Measurements from ENCODE around the gene ZEB1.
"Not testable (repeated sequence)": the region's sequence is repeated elsewhere in the genome, so short reads cannot be mapped to it uniquely, and the experiment has no call there.

Gene ZEB1

DNA sequence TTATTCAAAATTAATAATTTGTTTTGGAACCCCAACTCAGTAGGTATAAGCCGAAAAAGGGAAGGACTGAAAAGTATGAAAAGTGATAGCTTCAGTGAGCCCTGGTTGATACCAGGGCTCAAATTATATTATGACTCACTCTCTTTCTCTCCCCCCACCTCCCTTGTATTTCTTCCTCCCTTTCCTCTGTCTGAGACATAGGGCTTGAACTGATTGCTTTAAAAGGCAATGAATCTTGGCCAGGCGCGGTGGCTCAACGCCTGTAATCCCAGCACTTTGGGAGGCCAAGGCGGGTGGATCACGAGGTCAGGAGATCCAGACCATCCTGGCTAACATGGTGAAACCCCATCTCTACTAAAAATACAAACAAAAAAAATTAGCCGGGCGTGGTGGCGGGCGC lies 108.3 kb downstream of the ZEB1 start:
- DNase-seq = not testable (repeated sequence)

DNA sequence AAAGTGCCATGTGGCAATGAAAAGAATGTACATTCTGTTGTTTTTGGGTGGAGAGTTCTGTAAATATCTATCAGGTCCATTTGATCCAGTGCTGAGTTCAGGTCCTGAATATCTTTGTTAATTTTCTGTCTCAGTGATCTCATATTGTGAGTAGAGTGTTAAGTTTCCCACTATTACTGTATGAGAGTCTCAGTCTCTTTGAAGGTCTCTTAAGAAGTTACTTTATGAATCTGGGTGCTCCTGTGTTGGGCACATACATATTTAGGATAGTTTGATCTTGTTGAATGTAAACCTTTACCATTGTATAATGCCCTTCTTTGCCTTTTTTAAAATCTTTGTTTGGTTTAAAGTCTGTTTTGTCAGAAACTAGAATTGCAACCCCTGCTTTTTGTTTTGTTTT lies 109.5 kb downstream of the ZEB1 start:
- DNase-seq = not testable (repeated sequence)

DNA sequence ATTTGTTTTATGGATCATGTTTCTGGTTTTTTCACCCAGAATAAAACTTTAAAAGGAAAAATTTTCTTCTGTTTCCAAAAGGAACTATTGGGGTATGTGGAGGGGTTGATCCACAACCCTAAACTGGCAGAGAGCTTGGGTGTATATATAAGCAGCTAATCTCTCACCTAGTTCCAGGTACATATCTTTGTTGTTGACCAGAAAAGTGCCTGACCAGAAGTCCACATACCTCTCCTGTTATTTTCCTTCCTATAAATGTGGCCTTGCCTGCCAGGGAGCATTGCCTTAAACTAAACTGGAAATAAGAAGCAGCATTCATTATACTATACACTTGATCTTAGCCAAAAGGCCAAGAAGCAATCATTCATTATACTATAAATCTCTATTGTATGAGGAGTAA lies 112.0 kb downstream of the ZEB1 start:
- no peak for DNase-seq

DNA sequence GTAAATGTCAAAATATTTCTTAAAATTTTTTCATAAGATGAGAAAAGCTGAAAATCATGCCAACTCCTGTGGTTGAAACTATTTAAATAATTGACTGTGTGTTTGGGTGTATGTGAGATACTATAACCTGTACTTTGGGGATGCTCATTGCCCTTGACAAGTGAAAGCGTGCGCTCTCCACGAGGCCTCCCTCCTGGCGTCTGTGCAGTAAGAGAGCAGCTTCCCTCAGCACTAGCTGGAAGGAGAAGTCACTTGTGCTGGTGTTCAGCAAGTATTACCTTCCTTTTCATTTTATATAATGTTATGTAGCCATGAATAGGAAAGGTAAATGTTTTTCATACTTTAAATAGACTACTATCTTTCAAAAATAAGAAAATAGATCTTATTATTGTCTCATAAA lies 118.9 kb downstream of the ZEB1 start:
- no peak for DNase-seq

DNA sequence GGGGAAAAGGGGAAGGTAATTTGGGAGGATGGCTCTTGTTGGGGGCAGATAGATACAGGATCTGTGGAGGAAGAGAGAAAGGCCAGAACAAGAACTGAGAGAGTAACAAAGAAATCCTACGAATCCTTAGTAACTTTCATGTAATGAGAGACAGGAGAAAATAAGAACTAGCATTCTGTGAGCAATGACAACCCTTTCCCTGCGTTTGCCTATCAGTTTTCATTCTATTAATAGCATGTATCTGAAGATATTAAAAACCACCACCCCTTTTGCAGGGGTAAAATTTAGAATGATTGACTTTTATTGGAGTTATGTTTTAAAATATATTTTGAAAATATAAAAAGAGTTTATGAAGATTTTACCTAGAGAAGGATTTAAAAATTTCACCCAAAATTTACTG lies 132.8 kb downstream of the ZEB1 start:
- DNase-seq = no peak

DNA sequence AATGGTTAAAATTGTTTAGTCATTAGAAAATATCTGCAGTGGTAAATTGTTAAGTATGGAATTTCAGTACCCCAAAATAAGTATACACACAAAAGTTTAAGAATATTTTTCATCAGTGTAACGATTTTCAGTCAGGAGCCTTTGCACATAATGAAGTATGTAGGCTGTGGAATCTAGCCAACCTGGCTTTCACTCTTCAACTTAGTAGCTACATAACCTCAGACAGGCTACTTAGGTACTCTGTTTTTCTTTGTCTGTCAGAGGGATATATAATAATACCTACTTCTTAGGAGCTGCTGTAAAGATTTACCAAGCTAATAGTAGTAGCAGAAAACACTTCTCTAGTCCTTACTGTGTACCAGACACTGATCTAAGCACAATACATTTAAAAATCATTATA lies 137.5 kb downstream of the ZEB1 start:
- no peak for DNase-seq

DNA sequence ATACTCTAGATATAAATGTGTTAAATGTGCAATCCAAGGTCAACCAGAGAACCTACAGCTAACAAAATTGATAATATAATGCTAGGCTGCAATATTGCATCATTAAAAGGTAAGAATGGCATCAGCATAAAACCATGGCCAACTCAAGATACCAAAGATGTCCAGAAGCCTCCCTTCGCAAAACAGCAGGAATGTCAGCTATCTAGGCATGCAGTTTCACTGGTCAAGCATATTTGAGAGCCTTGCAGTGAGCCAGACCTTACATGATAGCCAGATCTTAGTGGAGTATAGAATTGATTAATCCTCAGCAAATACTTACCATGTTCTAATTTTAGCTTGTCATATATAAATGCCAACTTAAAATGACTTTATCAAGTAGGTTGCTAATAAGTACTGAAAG lies 138.8 kb downstream of the ZEB1 start:
- DNase-seq = no peak

DNA sequence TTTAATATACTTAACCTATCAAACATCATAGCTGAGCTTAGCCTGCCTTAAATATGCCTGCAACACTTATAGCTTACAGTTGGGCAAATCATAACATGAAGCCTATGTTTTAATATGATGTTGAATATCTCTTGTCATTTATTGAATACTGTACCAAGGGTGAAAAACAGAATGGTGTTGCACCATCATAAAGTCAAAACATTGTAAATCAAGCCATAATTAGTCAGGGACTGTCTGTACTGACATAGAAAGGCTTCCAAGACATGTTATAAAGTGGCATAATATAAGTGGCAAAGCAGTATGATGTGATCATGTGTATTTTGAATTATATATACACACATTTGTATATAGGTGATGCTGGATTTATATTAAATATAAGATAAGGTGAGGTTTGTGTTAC lies 140.0 kb downstream of the ZEB1 start:
- DNase-seq = no peak

DNA sequence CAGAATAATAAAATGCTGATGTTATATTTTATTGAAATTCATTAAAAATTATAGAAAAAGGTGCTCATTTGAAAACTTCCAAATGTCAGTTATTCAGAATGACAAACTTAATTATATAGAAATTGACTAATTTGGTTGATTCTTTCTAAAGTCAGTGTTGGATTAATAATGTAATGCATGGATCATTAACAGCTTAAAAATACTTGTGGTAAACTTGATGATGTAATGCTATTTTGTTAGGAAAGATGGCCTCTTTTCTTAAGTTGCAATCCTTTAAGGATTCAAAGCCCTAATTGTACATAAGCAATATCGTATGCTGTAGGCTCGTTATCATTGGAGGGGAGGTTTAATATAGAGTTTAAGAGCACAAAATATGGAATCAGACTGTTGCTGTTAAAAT lies 141.2 kb downstream of the ZEB1 start:
- DNase-seq = no peak

DNA sequence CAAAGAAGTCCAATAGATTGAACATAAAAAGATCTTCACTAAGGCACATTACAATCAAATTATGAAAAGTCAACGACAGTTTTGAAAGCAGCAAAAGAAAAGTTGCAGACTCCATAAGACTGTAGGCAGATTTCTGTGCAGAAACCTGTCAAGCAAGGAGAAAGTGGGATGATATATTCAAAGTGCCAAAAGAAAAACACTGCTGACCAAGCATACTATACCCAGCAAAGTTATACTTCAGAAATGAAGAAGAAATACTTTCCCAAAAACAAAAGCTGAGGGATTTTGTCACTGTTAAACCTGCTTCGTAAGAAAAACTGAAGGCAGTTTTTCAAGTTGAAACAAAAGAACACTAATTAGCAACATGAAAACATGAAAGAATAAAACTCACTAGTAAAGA lies 145.5 kb downstream of the ZEB1 start:
- DNase-seq = no peak

DNA sequence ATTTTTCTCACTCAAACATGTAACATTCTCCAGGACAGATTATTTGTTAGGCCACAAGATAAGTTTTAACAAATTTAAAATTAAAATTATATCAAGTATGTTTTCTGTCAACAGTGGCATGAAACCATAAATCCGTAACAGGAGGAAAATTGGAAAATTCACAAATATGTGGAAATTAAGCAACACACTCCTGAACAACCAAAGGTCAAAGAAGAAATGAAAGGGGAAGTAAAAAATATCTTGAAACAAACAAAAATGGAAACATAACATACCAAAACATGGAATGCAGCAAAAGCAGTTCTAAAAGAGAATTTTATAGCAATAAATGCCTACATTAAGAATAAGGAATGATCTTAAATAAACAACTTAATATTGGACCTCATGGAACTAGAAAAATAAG lies 147.3 kb downstream of the ZEB1 start:
- DNase-seq = no peak

DNA sequence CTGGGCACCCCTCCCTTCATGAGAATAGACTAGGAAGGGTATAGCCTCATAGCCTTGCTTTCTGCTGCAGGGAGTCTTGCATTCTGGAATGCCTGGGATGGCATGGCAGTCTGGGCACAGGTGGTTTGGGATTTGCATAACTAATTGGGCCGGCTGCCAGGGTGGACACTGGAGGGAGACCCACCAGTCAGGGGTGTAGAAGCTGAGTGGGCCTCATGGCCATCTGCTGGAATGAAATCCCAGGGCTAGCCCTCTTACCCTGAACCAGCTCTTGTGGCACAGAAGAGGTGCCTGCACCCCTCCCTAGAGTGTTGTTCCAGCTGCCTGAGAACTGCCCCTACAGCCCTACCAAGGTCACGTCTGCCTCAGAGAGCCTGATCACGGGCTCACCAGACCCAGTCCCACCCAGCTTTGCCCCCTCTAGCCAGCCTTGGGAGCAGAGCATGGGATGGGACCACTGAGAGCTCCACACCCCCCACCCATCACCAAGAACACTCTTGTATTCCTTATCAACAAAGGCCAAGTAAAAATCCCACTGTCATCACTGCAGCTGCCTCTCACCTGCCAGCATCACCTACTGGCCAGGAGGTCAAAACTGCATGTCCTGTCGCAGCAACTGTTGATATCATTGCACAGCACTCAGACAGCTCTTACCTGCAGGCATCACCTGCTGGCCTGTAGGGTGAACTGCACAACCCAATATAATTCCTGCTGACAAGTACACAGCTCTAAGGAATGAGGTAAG lies 148.9 kb downstream of the ZEB1 start:
- DNase-seq = no peak

DNA sequence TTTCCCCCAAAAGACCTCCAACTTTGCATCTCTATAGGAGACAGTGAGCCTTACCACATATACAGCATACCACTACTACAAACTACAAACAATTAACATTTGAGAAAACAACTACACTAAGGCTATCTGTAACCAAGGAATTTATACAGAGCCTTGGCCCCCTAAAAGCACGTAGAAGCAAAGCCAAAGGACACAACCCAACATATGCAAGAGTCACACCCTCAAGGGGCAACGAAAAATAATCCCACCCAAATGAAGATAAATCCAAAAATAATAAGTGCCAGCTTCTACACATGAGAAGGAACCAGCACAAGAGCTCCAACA lies 149.5 kb downstream of the ZEB1 start:
- DNase-seq = no peak

DNA sequence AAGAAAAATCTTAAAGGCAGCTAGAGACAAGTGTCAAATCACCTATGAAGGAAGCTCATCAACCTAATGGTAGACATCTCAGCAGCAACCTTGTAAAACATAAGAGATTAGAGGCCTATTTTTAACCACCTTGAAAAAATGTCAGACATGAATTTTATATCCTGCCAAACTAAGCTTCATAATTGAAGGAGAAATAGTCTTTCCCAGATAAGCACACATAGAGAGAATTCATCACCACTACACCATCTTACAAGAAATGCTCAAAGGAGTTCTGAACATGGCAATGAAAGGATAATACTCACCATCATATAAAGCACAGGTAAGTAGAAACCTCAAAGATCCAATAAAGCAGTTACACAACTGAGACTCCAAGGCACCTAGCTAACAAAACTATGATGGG lies 156.5 kb downstream of the ZEB1 start:
- DNase-seq = no peak

DNA sequence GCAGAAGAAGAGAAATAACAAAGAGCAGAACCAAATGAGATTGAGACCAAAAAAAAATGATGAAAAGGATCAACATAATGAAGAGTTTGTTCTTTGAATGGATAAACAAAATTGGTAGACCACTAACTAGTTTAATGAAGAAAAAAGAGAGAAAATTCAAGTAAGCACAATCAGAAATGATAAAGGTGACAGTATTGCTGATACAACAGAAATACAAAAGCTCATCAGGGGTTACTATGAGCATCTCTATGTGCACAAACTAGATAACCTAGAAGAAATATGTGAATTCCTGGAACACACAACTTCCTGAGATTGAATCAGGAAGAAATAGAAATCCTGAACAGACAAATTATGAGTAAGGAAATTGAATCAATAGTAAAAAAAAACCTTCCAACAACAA lies 157.1 kb downstream of the ZEB1 start:
- DNase-seq = no peak

DNA sequence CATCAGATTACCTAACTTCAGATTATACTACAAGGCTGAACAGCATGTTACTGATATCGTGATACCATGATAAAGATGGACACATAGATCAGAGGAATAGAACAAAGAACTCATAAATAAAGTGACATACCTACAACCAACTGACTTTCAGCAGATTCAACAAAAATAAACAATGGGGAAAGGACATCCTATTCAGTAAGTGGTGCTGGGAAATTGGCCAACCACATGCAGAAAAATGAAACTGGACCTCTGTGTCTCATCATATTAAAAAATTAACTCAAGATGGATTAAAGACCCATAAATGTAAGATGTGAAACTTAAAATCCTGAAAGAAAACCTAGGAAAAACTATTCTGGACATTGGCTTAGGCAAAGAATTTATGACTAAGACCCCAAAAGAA lies 158.6 kb downstream of the ZEB1 start:
- DNase-seq = no peak

DNA sequence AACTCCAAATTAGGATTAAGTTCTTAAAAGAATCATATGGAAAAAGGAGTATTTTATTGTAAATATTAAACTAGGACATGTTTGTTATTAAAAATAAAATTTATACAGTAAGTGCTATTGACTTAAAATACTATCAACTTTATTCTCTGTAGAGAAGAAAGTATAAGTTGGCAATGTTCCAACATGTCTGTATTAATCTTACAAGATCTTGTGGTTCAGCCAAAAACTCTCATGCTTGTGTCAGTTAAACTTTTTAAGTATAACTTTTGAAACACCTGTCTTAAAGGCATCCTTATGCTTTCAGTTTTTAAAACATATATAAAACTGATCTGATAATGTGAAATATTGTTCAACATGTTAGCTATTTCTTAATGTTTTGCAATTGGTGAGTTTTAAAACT lies 160.7 kb downstream of the ZEB1 start:
- no peak for DNase-seq

DNA sequence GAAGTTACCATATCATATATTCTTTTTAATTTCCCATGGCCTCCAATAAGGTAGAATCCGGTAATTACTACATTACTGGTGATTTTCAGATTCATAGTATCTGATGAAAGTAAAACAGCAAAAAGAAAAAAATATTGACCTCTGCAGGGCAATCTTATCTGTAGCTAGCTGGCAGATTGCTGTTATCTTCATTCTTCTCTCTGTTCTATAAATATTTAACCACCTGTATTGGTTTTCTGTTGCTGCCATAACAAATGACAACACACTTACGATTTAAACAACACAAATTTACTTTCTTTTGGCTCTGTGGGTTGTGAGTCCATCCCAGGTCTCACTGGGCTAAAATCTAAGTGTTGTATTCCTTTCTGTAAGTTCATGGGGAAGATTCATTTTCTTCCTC lies 164.5 kb downstream of the ZEB1 start:
- no peak for DNase-seq

DNA sequence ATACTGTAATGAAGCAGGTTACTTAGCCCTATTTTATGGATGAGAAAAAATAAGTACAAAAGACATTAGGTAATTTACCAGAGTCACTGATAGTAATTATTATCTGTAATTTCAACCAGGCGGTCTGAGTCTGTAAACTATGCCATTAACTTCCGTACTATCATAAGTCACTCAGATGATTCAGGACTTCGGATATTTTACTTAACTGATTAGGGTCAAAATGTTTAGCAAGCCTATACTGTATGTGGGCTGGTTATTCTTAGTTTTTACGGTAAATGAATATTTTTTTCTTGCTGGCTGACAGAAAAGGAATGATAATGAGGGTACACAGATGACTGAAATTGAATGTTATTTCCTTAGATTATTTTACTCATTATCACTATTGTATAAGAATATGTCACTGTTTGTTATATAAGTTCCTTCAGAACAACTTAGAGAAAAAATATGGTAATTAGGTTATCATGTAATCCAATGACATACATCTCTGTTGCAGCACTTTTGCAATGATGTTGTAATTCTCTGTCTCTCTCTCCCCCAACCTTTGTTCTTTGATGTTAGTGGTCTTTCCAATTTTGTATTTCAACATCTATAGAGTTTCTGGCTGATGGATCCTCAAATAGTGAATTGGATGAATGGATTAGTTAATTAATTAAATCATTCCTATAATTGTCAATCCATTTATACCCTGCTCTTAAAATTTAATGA lies 165.6 kb downstream of the ZEB1 start:
- no peak for DNase-seq

DNA sequence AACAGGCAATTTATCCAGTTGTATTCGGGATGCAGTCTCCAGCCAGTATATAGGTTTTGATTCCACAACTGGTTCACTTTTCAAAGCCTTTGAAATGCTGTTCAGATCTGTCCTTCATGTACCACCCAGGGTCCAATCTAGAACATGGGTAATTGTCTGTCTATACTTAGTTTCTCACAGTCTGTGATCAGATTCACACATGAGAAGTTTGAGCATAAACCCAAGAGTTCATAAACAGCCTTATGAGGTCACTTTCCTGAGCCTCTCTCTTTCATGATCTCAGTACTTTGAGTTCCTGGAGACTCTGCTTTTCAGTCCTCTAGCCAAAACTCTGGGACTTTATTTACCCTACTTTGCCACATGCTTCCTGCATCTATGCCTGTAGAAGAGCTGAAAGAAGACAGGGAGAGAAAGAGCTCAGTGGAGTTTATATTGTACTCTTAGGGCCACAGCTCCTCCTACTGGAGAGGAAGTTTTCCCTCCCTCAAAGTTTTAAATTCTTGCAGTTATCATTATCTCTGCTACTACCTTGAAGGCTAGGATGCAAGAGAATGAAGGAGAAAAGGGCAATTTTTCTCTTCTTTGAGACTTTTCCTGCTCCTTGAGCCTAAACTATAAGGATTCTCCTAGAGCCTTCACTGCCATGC lies 172.0 kb downstream of the ZEB1 start:
- no peak for DNase-seq

DNA sequence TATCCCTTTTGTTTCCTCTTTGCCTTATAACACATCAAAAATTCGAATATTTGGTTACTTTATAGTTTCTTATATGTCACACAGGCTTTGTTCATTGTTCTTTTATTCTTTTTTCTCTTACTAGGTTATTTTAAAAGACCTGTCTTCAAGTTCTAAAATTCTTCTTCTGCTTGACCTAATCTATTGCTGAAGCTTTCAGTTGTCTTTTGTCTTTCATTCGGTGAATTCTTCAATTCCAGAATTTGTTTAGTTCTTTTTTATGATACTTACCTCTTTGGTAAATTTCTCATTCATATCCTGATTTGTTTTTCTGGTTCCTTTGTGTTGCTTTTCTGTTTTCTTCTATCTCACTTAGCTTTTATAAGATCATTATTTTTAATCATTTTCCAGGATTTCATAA lies 188.4 kb downstream of the ZEB1 start:
- no peak for DNase-seq

DNA sequence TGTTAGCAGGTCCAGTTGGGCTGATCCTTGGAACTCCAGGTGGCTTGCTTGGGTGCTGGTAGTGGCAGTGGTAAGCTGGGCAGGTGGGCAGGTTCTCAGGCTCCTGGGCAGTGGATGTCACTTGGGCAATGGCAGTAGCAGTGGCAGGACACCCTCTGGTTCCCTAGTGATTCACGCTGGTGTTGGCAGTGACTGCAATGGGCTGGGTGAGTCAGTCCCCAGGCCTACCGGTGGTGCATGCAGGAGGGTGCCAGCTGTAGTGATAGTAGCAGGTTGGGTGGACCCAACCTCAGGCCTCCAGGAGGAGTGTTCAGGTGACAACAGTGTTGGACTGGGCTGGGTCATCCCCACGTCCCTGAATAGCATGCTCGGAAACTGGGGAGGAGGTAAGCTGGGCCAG lies 189.2 kb downstream of the ZEB1 start:
- DNase-seq = no peak

DNA sequence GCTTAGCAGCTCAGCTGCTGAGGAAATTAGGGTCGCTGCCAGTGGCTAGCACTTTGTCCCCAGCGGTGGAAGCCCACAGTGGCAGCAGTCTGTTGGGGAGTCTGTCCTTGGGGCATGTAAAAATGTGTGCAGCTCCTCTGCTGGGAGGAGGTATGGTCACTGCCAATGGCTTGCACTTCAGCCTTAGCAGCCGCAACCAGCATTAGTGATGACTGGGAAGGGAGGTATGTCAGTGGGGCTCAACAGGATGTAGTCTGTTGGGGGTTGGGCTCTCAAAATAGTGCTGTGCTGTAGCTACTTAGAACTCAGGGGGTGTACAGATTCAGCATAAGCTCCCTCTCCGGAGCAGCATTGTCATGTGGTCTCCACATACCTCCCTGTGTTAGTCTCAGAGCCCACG lies 189.9 kb downstream of the ZEB1 start:
- DNase-seq = no peak

DNA sequence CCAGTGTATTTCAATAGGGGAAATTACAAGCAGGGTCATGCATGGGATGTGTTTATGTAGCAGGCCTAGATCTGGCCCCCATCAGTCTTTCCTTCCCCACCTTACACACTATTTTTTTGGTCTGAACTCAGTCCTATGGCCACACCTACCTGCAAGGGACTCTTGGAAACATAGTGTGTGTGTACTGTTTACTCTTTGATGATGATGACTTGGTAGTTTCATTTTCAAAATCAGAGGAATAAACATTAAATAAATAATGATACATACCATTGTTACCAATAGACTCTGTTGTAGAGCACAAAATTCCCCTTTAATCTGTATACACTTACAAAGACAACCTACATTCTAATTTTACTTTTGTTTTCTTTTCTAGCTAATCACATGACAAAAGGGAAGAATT lies 191.0 kb downstream of the ZEB1 start:
- no peak for DNase-seq

DNA sequence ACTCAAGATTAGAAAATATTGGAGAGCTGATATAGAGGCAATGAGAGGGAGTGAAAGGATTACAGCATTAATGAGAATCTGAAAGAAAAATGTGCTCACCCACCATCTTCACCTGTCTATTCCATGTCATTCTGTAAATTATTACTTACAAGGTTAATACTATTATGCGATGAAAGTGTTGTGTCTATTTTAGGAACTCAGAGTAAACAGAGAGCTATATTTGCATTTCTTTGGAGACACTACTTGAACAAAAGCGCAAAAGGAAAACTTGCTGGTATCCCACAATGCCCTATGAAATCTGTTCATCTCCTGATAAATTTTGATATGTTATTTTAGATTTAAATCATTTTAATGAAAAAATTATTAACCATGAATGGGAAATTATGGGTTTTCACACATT lies 196.1 kb downstream of the ZEB1 start:
- no peak for DNase-seq

Data from COR-L47 (cell line).